HG02870 (cell line): Measurements from ENCODE around the gene TMEM53.
"Not testable (repeated sequence)": the region's sequence is repeated elsewhere in the genome, so short reads cannot be mapped to it uniquely, and the experiment has no call there.

Source experiments
- ATAC-seq: cut with Tn5 transposase; IDR thresholded peaks from one replicate; pipeline ENCODE4 v1.9.1; 2021; ENCODE audit warnings: mild to moderate bottlenecking, moderate library complexity; ENCODE audit not compliant: unreplicated experiment

TMEM53 gene

GRCh38 chr1:44673675-44674112 lies 587 bp downstream of the TMEM53 start:
- ATAC-seq: no peak

DNA sequence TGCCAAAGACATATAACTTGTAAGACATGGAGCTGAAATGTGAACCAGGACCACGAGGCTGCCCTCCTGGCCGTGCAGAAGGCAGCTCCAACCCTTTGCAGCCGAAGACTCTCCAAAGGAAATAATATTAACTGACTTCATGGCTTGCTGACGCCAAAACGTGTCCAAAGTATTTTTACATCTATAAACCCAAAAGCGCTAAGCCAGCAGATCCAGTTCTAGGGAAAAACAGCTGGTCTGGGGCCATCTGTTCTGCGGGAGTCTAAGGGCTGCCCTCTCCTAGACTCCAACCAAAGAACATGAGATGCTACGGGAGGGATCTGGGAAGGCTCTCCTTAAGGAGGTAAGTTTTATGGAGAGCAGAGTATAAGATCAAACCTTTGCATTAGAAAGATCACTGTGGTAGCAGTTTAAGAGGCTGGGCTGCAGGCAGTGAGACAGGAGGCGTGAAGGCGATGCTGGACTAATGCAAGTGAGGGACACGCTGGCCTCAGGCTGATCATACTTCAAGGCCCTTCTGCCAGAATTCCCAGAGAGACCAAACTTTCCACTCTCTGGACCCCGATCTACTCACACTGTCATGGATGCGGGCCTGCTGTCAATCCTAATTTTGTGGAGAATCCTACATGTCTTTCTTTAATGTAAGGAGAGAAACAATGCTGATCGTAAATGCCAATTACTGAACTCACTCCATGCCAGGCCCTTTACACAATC lies 1.2 kb downstream of the TMEM53 start:
- ATAC-seq: no peak

DNA sequence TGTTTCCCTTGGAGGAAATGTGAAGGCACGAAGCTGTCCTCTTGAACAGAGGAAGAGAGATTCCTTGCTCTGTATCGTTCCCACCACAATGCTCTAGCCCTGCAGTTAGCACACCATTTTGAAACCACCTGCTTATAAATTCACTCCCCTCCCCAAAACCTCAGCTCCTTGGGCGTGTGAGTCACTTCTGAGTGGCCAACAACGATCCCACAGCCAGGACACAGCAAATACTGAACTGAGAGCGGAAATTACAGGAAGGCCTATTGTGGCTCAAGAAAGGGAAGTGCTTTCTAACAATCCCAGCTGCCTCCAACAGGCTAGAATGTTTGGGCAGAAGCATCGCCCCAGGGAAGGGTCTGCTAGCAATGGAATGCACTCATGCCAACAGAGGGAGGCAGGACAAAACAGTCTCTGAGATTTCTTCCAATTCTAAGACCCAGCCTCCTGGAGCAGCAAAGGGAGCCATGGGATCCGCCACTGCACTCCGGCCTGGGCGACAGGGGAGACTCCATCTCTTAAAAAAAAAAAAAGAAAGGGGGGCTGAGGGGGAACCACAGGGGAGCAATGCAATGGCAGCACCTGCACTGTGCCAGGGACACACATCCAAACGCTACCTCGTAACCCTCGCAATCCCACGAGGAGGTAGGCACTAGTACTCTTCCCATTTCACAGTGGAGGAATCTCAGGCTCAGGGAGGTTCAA lies 1.9 kb downstream of the TMEM53 start:
- ATAC-seq: no peak

- ATAC-seq: no peak
These were observed 3.3 kb downstream of the TMEM53 start for GRCh38 chr1:44670751-44671640.

- ATAC-seq: not testable (repeated sequence)
These were observed 7.6 kb downstream of the TMEM53 start for GRCh38 chr1:44666719-44667118.

DNA sequence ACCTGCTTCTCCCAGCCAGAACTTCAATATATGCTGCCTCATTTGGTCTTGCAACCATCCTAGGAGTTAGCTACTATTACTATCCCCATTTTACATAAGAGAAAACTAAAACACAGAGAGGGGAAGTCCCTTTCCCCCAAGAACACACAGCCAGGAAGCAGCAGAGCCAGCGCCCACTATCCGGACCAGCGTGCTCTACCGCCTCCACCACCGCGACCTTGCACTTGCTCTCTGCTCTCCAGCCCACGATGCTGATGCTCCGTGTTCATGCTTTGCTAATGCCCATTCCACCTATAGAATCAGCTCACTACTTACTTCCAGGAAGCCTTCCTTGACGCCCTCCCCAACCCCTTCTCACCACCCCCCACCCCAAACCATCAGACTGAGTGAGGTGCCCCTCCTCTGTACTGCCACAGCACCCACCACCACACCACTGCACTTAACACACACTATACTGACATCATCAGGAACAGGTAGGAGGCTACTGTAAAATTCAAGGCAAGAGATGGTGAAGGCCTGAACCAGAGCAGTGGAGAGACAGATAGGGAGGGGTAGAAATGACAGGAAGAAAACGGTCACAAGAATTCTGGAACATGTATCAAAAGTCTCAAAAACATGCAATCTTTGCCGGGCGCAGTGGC lies 9.4 kb downstream of the TMEM53 start:
- no peak for ATAC-seq

DNA sequence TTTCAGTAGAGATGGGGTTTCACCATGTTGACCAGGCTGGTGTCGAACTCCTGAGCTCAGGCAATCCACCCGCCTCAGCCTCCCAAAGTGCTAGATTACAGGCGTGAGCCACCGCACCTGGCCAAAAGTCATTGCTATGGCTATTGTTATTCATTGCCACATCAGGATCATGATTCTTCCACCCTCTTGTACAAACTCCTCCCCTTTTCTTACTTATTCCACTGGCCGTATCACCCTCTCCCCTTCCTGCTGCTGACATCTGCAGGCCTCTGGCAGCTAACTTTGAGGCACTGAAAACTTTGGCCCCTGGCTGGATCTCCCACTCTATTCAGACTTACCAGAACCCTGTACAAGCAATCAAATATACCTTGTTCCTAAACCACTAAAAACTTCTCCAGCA lies 10.9 kb downstream of the TMEM53 start:
- no peak for ATAC-seq

GRCh38 chr1:44662683-44663030 lies 11.6 kb downstream of the TMEM53 start:
- no peak for ATAC-seq

DNA sequence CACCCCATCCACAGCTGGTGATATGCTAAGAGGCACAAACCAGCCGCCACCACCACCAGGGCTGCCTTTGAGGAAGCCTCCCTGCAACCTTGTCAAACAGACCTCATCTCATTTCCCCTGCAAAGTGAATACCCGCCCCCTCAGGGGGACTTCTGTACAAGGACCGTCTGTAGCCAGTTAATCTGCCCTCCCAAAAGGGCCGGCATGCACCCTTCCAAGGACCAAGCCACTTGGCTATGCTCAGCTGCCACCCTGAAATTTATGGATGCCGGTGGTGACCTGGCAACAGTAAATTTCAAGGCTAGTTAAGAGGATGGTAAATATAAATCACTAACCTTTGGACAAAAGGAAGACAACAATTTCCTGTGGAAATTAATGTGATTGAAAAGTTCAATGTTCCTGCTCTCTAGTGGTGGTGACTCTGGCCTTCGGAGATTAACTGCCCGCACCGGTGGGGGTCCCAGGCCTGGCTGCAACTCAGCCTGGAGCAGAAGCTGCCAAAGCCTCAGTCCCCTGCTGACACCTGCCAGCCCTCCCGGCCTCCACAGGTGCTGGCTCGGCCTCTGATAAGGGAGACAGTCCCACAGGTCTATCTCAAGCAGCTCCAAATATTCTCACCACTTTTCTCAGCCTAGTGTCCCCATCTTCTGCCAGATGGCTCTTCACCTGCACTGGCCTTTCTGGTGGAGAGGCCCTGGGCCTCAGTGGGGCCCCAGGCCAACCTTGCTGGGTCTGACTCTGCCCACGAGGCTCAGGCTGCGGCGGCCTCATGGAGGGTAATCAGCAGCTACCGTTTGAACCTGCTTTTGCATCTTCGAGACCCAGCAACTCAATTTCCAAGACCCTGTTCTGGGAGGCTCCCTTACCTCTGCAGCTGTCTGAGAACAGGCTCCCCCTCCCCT lies 12.2 kb downstream of the TMEM53 start:
- no peak for ATAC-seq

DNA sequence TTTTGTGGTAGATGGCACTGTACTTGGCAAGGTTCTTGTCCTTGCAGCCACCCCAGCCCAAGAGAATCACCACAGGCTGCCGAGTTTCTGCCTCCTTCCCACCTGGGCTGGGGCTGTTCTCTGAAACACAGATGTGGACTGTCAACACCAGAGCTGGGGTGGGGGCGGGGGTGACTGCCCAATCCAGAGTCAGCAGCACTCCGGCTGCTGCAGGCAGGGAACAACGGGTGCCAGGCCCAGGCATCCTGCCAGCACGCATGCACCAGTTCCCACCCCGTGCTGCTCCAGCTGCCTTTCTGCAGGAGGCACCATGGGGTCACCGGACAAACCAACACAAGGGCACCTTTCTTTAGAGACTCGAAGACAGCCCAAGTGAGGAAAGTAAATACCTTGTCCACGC lies 14.1 kb downstream of the TMEM53 start:
- ATAC-seq: no peak

DNA sequence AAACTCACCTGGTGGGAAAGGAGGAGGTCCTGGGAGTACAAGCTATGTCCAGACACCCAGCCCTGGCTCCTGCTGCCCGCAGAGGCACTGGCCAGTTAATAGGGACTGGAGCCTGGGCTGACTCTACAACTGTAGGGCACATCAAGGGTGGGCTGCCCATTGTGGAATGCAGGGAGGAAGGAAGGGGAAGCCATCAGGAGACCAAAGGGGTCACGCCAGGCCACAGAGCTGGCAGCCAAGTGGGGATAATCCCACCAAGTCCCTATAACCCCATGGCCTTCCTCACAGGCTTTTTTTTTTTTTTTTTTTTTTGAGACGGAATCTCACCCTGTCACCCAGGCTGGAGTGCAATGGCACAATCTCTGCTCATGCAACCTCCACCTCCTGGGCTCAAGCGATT lies 14.7 kb downstream of the TMEM53 start:
- ATAC-seq: no peak

DNA sequence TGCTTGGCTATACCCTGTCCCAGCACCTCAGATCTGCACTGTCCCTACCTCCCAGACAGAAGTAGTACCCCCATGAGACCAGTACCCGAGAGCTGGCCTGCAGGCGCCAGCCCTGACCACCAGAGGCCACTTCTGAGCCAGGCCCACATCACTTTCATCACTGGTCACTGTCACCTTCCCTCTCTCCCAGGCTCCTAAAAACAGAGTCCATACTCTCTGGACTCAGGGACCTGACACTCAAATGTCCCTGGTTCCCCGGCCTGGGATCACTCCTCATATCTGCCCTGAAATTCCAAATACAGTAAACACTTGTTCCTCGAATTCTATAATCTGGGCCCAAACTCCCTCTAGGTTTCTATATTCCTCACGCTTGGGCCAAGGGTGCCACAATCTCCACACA lies 18.7 kb downstream of the TMEM53 start:
- ATAC-seq: no peak

- ATAC-seq: no peak
These were observed 19.6 kb downstream of the TMEM53 start for GRCh38 chr1:44654621-44655187.

GRCh38 chr1:44653107-44653964 lies 20.9 kb downstream of the TMEM53 start:
- no peak for ATAC-seq

DNA sequence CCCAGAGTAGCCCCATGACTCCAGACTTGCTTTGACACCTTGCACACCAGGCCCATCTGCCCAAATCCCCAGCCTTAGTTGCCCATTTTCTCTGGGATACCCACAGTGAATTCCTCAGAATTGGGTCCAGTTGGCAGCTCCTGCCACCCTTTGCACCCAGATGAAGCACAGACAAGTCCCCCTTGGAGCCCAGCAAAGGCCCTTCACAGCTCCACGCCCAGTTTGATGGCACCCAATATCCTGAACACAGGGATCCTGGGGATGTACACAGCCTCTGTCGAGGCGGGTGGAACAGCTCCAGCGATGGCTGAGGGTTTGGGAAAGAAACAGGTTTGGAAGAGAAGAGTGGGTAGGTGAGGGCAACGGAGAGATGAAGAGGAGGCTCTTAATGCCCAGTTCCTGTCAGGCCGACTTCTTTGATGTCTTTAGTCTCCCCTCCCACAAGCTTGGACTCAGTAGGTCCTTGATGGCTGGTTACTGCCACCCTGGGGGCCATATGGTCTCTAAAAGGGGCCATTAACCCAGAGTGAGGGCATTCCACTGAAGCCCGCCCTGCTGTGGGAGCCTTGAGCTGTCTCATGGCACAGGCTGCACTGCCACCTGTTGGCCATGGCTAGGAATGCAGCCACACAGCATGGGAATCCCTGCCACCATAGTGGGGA lies 21.7 kb downstream of the TMEM53 start:
- no peak for ATAC-seq

GRCh38 chr1:44651069-44651468 lies 23.2 kb downstream of the TMEM53 start:
- no peak for ATAC-seq

- no peak for ATAC-seq
These were observed 24.0 kb downstream of the TMEM53 start for GRCh38 chr1:44650159-44650831.

GRCh38 chr1:44649788-44650158 lies 24.5 kb downstream of the TMEM53 start:
- ATAC-seq: no peak
